Ascending aorta (tissue), 2 donors: ENCODE measurements around the gene THRB. TPM values are rescaled to one million over a fixed set of nuclear protein-coding genes. Genes with fewer than 3 reads are reported as not detected.
A peak's percentile ranks its signal among the peaks of the same experiment; 100 is the strongest.

Source experiments
- DNase-seq, 2 donors: peaks; one replicate each; pipeline ENCODE4 v3.0.0-alpha.2; 2019; ENCODE audit warnings: low spot score in 2 of 2
- H3K27ac ChIP-seq, 2 donors: fragments of 200-600 bp; sonication (generic); one replicate each; pipeline ENCODE4 v1.5.1; 2016 to 2017; ENCODE audit warnings: mild to moderate bottlenecking in 1 of 2
- H3K27me3 ChIP-seq: fragments of 200-600 bp; sonication (generic); one replicate; pipeline ENCODE4 v1.5.1; 2017
- H3K36me3 ChIP-seq, 2 donors: fragments of 200-600 bp; sonication (generic); one replicate each; pipeline ENCODE4 v1.5.1; 2016
- H3K4me1 ChIP-seq, 2 donors: fragments of 200-600 bp; sonication (generic); one replicate each; pipeline ENCODE4 v1.5.1; 2016 to 2017; ENCODE audit warnings: mild to moderate bottlenecking in 1 of 2
- H3K4me3 ChIP-seq, 2 donors: fragments of 200-600 bp; sonication (generic); one replicate each; pipeline ENCODE4 v1.5.1; 2016 to 2017; ENCODE audit warnings: mild to moderate bottlenecking in 1 of 2
- H3K9me3 ChIP-seq, 2 donors: fragments of 200-600 bp; sonication (generic); one replicate each; pipeline ENCODE4 v1.5.1; 2016
- CTCF ChIP-seq, 3 experiments: fragments of 200-600 bp in 2 of 3; fragments of 450-650 bp in 1 of 3; sonication (generic) in 2 of 3; IDR thresholded peaks; one replicate each; pipeline ENCODE4 v1.5.1; 2016 to 2019; ENCODE audit warnings: antibody characterized with exemption in 3 of 3, mild to moderate bottlenecking in 1 of 3, moderate library complexity in 1 of 3
- intact Hi-C: fragments of 100-400 bp; cut with DNase I; formaldehyde crosslinking; loops from one replicate; pipeline ENCODE4 v1.15.1; 2023
- total RNA-seq: library from RNA; depleted of rRNA; stranded (reverse); fragments of >200 nt; gene quantifications from one replicate; pipeline ENCODE4 v1.1.0, GENCODE V29; 2016

THRB gene
- total RNA-seq, 1 donor from 2014 or later = 24.7 TPM

- H3K4me1 ChIP-seq = peaks cover 0 to 12% of the 10 kb centered on the region in 2 donors
- no peaks in the 10 kb centered on the region for H3K27me3 ChIP-seq
- intact Hi-C loops = loop anchor here (2.0 to 5.0 kb wide), 6 partner anchors 135 to 500 kb away; no protein-coding TSS in a partner anchor
- peak; percentile 50 to 94 for DNase-seq
- no peaks in the 10 kb centered on the region for H3K36me3 ChIP-seq
- TF ChIP-seq CTCF (IDR thresholded peaks at IDR 0.05) = peak; percentile 27 to 70 (median 68)
- H3K9me3 ChIP-seq = no peaks in the 10 kb centered on the region
- peak overlapping the region; percentile 72 to 90 for H3K4me3 ChIP-seq
- H3K27ac ChIP-seq = peak overlapping the region; percentile 99
Observed at GRCh38 chr3:24496529-24497482, 2.2 kb upstream of the THRB start.

GRCh38 chr3:24495326-24495994, 810 bp upstream of the THRB start:
- Histone ChIP-seq H3K4me3 (peak overlapping the region; percentile 72 to 90), H3K4me1 (peaks cover 0 to 21% of the 10 kb centered on the region in 2 donors), H3K27ac (peak overlapping the region; percentile 99), H3K36me3 (no peaks in the 10 kb centered on the region), H3K9me3 (no peaks in the 10 kb centered on the region), H3K27me3 (no peaks in the 10 kb centered on the region)
- DNase-seq = peak in 1 of 2 donors; percentile 79
- intact Hi-C loops = loop anchor here (5.0 kb wide), 5 partner anchors 133 to 498 kb away; no protein-coding TSS in a partner anchor
- peak in 1 of 3 experiments; percentile 13 for TF ChIP-seq CTCF (IDR thresholded peaks at IDR 0.05)

- H3K9me3 ChIP-seq = no peaks in the 10 kb centered on the region
- H3K4me1 ChIP-seq = peaks cover 0 to 25% of the 10 kb centered on the region in 2 donors
- peak; percentile 49 to 91 for DNase-seq
Observed at GRCh38 chr3:24493746-24494617, 668 bp downstream of the THRB start.

GRCh38 chr3:24492971-24493551, 1.6 kb downstream of the THRB start:
- Histone ChIP-seq H3K36me3 (no peaks in the 10 kb centered on the region), H3K4me1 (peaks cover 0 to 27% of the 10 kb centered on the region in 2 donors), H3K9me3 (no peaks in the 10 kb centered on the region), H3K4me3 (peak overlapping the region; percentile 72 to 90), H3K27me3 (no peaks in the 10 kb centered on the region), H3K27ac (peak overlapping the region; percentile 99)
- intact Hi-C loops = loop anchor here (5.0 kb wide), 1 partner anchor 76 kb away; no protein-coding TSS in a partner anchor
- no peak for TF ChIP-seq CTCF (IDR thresholded peaks at IDR 0.05)
- no peak for DNase-seq

More at GRCh38 chr3:24493746-24494617, 668 bp downstream of the THRB start:
- Histone ChIP-seq H3K27ac (peak overlapping the region; percentile 99), H3K36me3 (no peaks in the 10 kb centered on the region), H3K27me3 (no peaks in the 10 kb centered on the region), H3K4me3 (peak overlapping the region; percentile 72 to 90)
- intact Hi-C loops = loop anchor here (5.0 kb wide), 1 partner anchor 77 kb away; no protein-coding TSS in a partner anchor
- peak in 2 of 3 experiments; percentile 2 to 19 for TF ChIP-seq CTCF (IDR thresholded peaks at IDR 0.05)
